NB4 (cell line): ENCODE measurements around the gene ASPDH.

Experiments
- MYC ChIP-seq: IDR thresholded peaks from 2 replicates; pipeline ENCODE4 v1.6.1; 2011; ENCODE audit warnings: low read depth, low read length
- POLR2A ChIP-seq: IDR thresholded peaks from 2 replicates; pipeline ENCODE4 v1.6.1; 2011; ENCODE audit warnings: mild to moderate bottlenecking; ENCODE audit not compliant: insufficient read length; ENCODE audit errors: extremely low read depth
- TF ChIP-seq, protein P1 (sequence below): IDR thresholded peaks from one replicate; pipeline ENCODE4 v1.5.1; 2012; ENCODE audit warnings: low read depth, low read length
- TF ChIP-seq, protein P2 (sequence below): IDR thresholded peaks from 2 replicates; pipeline ENCODE4 v1.6.1; 2011; ENCODE audit warnings: low read depth, low read length

DNA sequence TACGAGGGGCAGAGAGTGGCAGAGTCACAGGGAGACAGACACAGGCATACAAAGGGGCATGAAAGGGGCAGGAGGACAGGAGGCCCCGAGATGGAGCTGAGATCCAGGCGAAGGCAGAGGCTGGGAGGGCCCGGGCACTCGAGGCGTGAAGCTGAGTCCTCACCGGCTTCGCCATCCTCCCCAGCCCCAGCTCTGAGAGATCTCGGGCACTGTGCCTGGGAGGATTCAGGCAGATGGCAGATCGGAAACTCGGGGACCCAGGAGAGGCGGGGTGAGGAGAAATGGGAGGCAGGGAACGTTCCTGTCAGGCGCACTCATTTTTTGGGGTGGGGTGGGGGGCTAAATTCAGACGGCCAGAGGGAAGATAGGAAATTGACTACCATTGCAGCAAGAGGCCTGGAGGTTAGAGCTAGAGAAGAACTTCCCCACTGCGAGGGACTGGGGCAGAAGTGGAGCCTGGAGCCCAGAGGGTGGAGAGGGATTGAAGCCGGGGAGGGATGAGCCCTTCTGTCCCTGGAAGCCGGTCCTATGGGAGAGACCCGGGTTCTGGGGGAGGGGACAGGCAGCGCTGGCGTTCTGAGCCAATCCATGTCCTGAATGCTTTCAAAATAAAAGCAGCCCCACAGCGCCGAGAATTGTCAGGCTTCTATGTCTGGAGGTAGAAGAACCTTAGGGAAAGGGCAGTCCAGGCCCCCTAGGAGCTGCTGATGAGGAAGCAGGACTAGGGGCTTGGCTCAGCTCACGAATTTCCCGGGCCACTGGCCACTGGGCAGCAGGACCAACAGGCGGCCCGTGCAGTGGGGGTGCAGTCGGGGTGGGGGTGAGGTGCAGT is 42.0 kb upstream of the ASPDH start:
- TF ChIP-seq, protein P1, sequence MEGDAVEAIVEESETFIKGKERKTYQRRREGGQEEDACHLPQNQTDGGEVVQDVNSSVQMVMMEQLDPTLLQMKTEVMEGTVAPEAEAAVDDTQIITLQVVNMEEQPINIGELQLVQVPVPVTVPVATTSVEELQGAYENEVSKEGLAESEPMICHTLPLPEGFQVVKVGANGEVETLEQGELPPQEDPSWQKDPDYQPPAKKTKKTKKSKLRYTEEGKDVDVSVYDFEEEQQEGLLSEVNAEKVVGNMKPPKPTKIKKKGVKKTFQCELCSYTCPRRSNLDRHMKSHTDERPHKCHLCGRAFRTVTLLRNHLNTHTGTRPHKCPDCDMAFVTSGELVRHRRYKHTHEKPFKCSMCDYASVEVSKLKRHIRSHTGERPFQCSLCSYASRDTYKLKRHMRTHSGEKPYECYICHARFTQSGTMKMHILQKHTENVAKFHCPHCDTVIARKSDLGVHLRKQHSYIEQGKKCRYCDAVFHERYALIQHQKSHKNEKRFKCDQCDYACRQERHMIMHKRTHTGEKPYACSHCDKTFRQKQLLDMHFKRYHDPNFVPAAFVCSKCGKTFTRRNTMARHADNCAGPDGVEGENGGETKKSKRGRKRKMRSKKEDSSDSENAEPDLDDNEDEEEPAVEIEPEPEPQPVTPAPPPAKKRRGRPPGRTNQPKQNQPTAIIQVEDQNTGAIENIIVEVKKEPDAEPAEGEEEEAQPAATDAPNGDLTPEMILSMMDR, result no peak
- TF ChIP-seq MYC, result no peak
- TF ChIP-seq POLR2A, result no peak
- TF ChIP-seq, protein P2, sequence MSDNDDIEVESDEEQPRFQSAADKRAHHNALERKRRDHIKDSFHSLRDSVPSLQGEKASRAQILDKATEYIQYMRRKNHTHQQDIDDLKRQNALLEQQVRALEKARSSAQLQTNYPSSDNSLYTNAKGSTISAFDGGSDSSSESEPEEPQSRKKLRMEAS, result no peak
